ENCODE data around the gene MLC1.

The MLC1 gene

DNA sequence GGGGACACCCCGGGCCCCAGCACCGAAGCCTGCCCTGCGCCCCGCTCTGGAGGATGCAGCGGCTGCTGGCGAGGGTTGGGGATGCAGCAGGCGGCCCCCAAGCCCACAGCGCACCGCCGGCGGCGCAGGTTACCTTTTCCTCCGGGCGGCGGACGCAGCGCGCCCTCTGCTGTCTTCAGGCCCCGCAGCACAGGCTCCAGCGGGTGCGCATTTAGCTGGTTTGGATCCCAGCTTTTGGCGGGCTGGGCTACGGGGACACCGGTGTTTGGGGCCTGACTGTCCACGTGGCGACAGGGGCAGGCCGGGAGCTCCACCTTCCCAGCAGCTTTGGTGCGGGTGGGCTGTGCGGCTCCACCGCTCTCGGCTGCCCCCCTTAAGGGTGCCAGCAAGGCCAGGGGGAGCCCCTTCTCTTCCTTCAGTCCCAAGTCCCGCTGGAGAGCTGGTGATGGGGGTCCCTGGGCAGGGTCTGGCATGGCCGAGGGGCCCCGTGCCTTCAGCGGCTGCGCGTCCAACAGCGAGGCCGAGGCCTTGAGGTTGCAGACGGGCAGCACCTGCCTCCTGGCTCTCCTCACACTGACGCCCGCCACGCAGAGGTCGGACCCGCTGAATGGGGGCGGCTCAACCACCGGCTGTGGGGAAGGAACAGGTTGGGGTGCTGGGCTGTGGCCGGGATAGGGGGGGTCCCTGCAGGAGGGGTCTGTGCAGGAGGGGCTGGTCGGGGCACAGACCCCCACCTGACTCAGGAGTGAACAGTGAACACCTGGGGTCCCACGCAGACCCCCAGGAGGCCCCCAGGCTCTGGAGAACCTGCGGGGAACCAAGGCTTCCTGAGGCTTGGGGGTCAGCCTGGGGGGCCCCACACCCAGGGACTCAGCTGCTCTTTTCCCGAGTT, 54.7 kb downstream of the MLC1 start:
- in situ Hi-C loops (cut with HindIII; ENCODE audit: low pct_ligation_motif_present, low sequenced_read_pairs): no loop called here
- TF ChIP-seq CTCF (IDR thresholded peaks at IDR 0.05; ENCODE audit: low read depth, low read length, missing control alignments): peak; percentile 85
- Histone ChIP-seq H3K4me3 (ENCODE audit: low read depth, low read length) (no peak overlapping the region), H3K27ac (no peak overlapping the region), H3K27me3 (replicated peaks) (peaks cover 4% of the 10 kb centered on the region), H3K36me3 (replicated peaks) (no peaks in the 10 kb centered on the region)
- peak; percentile 26 for DNase-seq

DNA sequence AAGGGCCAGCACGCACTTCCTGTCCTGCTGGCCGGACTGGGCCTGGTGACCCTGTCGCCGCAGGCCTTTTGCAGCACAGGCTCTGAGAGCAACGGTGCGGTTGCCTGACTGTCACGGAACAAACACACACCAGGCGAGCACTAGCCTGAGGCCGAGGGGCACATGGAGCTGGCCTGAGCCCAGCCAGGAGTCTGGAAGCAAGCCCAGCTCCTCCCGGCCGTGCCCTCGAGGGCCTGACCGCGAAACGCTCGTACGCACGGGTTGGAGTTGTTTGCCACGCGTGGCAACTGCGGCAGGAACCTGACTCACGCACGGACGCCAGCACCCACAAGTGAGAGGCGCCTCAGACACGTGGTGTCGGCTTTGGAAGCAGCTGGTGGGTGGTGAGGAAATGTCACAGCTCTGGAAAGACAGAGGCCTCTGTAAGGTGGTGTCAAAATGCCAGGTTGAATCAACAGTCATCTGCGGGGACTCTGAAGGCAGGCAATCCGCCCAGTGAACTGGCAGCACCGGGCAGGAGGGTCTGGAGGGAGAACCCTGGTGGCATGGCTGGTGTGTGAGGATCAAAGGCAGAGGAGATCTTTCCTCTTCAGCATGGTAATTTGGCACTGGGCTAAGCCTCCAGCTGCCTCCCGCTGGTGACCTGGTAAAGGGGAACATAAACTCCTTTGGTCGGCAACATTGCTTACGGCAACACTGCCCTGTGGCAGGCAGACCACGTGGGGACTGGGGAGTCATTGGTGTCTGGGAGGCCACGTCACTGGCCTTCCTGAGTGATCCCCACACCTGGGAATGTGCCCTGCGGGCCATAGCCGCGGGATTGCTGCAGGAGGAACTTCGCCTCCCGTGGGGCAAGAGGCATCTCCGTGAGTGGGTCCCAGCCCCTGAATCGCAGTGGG, 57.3 kb downstream of the MLC1 start:
- no peak for DNase-seq
- Histone ChIP-seq H3K27ac (no peak overlapping the region), H3K4me3 (ENCODE audit: low read depth, low read length) (no peak overlapping the region), H3K36me3 (replicated peaks) (no peaks in the 10 kb centered on the region), H3K27me3 (replicated peaks) (no peaks in the 10 kb centered on the region)
- in situ Hi-C loops (cut with HindIII; ENCODE audit: low pct_ligation_motif_present, low sequenced_read_pairs): no loop called here
- no peak for TF ChIP-seq CTCF (IDR thresholded peaks at IDR 0.05; ENCODE audit: low read depth, low read length, missing control alignments)

GRCh38 chr22:50025993-50026392, 59.2 kb downstream of the MLC1 start:
- Histone ChIP-seq H3K36me3 (replicated peaks) (no peaks in the 10 kb centered on the region), H3K27me3 (replicated peaks) (no peaks in the 10 kb centered on the region), H3K4me3 (ENCODE audit: low read depth, low read length) (no peak overlapping the region), H3K27ac (no peak overlapping the region)
- in situ Hi-C loops (cut with HindIII; ENCODE audit: low pct_ligation_motif_present, low sequenced_read_pairs): no loop called here
- no peak for TF ChIP-seq CTCF (IDR thresholded peaks at IDR 0.05; ENCODE audit: low read depth, low read length, missing control alignments)
- DNase-seq: no peak

- TF ChIP-seq CTCF (IDR thresholded peaks at IDR 0.05; ENCODE audit: low read depth, low read length, missing control alignments): no peak
- Histone ChIP-seq H3K4me3 (ENCODE audit: low read depth, low read length) (no peak overlapping the region), H3K27ac (no peak overlapping the region), H3K27me3 (replicated peaks) (peaks cover 4% of the 10 kb centered on the region), H3K36me3 (replicated peaks) (no peaks in the 10 kb centered on the region)
- DNase-seq: no peak
- in situ Hi-C loops (cut with HindIII; ENCODE audit: low pct_ligation_motif_present, low sequenced_read_pairs): no loop called here
These were observed 62.9 kb downstream of the MLC1 start for GRCh38 chr22:50022171-50022819.

GRCh38 chr22:50020606-50021005, 64.6 kb downstream of the MLC1 start:
- no peak for DNase-seq

More at GRCh38 chr22:50020606-50021005, 64.6 kb downstream of the MLC1 start:
- TF ChIP-seq CTCF (IDR thresholded peaks at IDR 0.05; ENCODE audit: low read depth, low read length, missing control alignments): no peak
- no peak overlapping the region for H3K4me3 ChIP-seq (ENCODE audit: low read depth, low read length)
- no peak overlapping the region for H3K27ac ChIP-seq
- H3K27me3 ChIP-seq (replicated peaks): peaks cover 8% of the 10 kb centered on the region
- in situ Hi-C loops (cut with HindIII; ENCODE audit: low pct_ligation_motif_present, low sequenced_read_pairs): no loop called here
- no peaks in the 10 kb centered on the region for H3K36me3 ChIP-seq (replicated peaks)
